HepG2 (cell line): ENCODE results near the gene ELK1.

Experiments
- ATRX ChIP-seq: sonication (generic); formaldehyde crosslinking; IDR thresholded peaks from 2 replicates; pipeline ENCODE4 v1.4.0; 2020; ENCODE audit warnings: missing genetic modification reagents, borderline replicate concordance
- ELF4 ChIP-seq: sonication (generic); formaldehyde crosslinking; IDR thresholded peaks from 2 replicates; pipeline ENCODE4 v1.5.0; 2020; ENCODE audit warnings: missing genetic modification reagents, mild to moderate bottlenecking, moderate library complexity, borderline replicate concordance
- NR3C1 ChIP-seq: sonication (generic); formaldehyde crosslinking; IDR thresholded peaks from 2 replicates; pipeline ENCODE4 v1.4.0; 2020; ENCODE audit warnings: missing genetic modification reagents
- PCBP1 ChIP-seq: fragments of 200-400 bp; formaldehyde crosslinking; IDR thresholded peaks from 2 replicates; pipeline ENCODE4 v1.6.1; 2017; ENCODE audit warnings: mild to moderate bottlenecking, low read depth, low read length, borderline replicate concordance
- POLR2AphosphoS5 ChIP-seq: IDR thresholded peaks from 2 replicates; pipeline ENCODE4 v1.6.1; 2012; ENCODE audit warnings: low read depth, low read length
- SIX4 ChIP-seq: sonication (generic); formaldehyde crosslinking; IDR thresholded peaks from 2 replicates; pipeline ENCODE4 v1.4.0; 2020; ENCODE audit warnings: missing genetic modification reagents
- YY1 ChIP-seq: IDR thresholded peaks from 2 replicates; pipeline ENCODE4 v1.6.1; 2011; ENCODE audit warnings: low read length, low read depth, moderate library complexity, mild to moderate bottlenecking; ENCODE audit not compliant: insufficient read depth, insufficient replicate concordance
- ZNF274 ChIP-seq: sonication (generic); formaldehyde crosslinking; IDR thresholded peaks from 2 replicates; pipeline ENCODE4 v1.5.1; 2020; ENCODE audit warnings: mild to moderate bottlenecking, missing genetic modification reagents
- ZNF513 ChIP-seq: sonication (generic); formaldehyde crosslinking; conservative IDR thresholded peaks from 2 replicates; pipeline ENCODE4 v1.5.0; 2020; ENCODE audit warnings: missing genetic modification reagents
- ZNF784 ChIP-seq: sonication (generic); formaldehyde crosslinking; IDR thresholded peaks from 2 replicates; pipeline ENCODE4 v1.5.1; 2020; ENCODE audit warnings: missing genetic modification reagents, mild to moderate bottlenecking, borderline replicate concordance
- ZNF891 ChIP-seq: sonication (generic); formaldehyde crosslinking; IDR thresholded peaks from 2 replicates; pipeline ENCODE4 v1.5.0; 2020; ENCODE audit warnings: mild to moderate bottlenecking, missing genetic modification reagents
- TF ChIP-seq, protein P1 (sequence below): sonication (generic); formaldehyde crosslinking; IDR thresholded peaks from 2 replicates; pipeline ENCODE4 v1.5.1; 2020; ENCODE audit warnings: missing genetic modification reagents, mild to moderate bottlenecking, borderline replicate concordance
- TF ChIP-seq, protein P2 (sequence below): sonication (generic); formaldehyde crosslinking; conservative IDR thresholded peaks from 2 replicates; pipeline ENCODE4 v1.4.0; 2020; ENCODE audit warnings: missing genetic modification reagents
- TF ChIP-seq, protein P3 (sequence below): sonication (generic); formaldehyde crosslinking; IDR thresholded peaks from 2 replicates; pipeline ENCODE4 v1.4.0; 2020; ENCODE audit warnings: low read depth, mild to moderate bottlenecking, missing genetic modification reagents

DNA sequence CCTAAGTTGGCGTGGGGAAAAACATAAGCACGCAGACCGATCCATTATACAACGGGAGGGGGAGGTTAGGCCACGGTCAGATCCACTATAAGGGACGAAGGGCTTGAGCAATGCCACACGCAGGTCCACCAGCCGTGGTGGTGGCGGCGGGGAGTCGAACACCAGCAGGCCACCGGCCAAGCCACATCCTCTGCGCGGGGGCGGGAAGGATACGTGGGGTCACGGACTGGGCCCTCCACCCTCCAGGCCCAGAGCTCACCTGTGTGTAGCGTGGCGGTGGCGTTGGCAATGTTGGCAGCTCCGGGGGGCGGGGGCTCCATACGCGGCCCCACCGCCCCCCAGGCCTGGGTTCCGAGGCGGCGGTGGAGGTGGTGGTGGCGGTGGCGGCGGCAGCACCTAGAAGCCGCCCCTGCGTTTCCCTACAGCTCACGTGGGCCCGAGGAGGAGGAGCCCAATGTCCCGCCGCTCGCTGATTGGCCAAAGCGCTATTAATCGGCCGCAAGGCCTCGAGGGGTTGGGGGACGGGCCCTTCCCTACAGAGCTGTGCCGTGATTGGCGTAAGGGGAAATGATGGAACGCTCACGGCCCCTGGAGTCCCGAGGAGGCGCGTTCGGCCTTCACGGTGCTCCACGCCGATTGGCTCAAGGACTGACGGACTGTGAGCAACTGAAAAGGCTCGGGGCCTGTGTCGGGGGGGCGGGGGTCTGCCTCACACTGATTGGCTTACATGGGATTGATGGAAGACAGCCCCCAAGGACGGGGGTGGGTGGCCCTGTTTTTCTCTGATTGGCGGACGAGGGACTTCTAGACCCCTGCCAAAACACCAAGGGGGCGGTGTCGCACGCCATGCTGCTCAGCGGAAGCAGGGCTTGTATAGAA is at the start of gene ELK1:
- TF ChIP-seq, protein P1, sequence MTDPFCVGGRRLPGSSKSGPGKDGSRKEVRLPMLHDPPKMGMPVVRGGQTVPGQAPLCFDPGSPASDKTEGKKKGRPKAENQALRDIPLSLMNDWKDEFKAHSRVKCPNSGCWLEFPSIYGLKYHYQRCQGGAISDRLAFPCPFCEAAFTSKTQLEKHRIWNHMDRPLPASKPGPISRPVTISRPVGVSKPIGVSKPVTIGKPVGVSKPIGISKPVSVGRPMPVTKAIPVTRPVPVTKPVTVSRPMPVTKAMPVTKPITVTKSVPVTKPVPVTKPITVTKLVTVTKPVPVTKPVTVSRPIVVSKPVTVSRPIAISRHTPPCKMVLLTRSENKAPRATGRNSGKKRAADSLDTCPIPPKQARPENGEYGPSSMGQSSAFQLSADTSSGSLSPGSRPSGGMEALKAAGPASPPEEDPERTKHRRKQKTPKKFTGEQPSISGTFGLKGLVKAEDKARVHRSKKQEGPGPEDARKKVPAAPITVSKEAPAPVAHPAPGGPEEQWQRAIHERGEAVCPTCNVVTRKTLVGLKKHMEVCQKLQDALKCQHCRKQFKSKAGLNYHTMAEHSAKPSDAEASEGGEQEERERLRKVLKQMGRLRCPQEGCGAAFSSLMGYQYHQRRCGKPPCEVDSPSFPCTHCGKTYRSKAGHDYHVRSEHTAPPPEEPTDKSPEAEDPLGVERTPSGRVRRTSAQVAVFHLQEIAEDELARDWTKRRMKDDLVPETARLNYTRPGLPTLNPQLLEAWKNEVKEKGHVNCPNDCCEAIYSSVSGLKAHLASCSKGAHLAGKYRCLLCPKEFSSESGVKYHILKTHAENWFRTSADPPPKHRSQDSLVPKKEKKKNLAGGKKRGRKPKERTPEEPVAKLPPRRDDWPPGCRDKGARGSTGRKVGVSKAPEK (CRISPR knock-in tag), result no peak
- TF ChIP-seq ZNF274, result no peak
- no peak for TF ChIP-seq YY1
- TF ChIP-seq, protein P2, sequence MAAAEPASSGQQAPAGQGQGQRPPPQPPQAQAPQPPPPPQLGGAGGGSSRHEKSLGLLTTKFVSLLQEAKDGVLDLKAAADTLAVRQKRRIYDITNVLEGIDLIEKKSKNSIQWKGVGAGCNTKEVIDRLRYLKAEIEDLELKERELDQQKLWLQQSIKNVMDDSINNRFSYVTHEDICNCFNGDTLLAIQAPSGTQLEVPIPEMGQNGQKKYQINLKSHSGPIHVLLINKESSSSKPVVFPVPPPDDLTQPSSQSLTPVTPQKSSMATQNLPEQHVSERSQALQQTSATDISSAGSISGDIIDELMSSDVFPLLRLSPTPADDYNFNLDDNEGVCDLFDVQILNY (CRISPR knock-in tag), result no peak
- no peak for TF ChIP-seq ZNF784 (CRISPR knock-in tag)
- no peak for TF ChIP-seq ZNF513 (CRISPR knock-in tag)
- TF ChIP-seq ZNF891 (CRISPR knock-in tag), result no peak
- TF ChIP-seq ATRX (CRISPR knock-in tag), result no peak
- TF ChIP-seq NR3C1 (CRISPR knock-in tag), result no peak
- TF ChIP-seq ELF4 (CRISPR knock-in tag), result no peak
- TF ChIP-seq, protein P3, sequence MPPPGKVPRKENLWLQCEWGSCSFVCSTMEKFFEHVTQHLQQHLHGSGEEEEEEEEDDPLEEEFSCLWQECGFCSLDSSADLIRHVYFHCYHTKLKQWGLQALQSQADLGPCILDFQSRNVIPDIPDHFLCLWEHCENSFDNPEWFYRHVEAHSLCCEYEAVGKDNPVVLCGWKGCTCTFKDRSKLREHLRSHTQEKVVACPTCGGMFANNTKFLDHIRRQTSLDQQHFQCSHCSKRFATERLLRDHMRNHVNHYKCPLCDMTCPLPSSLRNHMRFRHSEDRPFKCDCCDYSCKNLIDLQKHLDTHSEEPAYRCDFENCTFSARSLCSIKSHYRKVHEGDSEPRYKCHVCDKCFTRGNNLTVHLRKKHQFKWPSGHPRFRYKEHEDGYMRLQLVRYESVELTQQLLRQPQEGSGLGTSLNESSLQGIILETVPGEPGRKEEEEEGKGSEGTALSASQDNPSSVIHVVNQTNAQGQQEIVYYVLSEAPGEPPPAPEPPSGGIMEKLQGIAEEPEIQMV, result no peak
- TF ChIP-seq POLR2AphosphoS5, result no peak
- TF ChIP-seq PCBP1, result no peak
- no peak for TF ChIP-seq SIX4 (CRISPR knock-in tag)
